ENCODE results near the gene REEP5.
"Not testable (repeated sequence)": the region's sequence is repeated elsewhere in the genome, so short reads cannot be mapped to it uniquely, and the experiment has no call there.

REEP5 gene

DNA sequence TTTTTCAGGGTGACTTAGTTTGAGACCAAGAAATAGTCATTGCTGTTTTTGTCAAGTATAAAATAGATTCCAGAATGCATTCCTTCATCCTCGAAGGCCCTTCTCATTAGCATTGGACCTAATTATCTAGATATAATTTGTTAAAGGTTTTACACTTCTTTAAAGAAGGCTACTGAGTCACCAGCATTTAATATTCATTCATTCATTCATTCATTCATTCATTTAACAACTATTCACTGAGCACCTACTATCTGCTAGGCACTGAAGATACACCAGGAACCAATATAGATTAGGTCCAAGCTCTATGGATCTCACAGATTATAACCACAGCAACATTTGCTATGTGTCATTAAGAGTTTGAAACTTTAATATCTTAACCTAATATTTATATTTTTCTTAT, 11.1 kb upstream of the REEP5 start:
- no peak for DNase-seq (ENCODE audit: low read depth in 2 of 2)

- DNase-seq (ENCODE audit: low read depth in 2 of 2) = no peak
These were observed 9.4 kb upstream of the REEP5 start for GRCh38 chr5:112931473-112931872.

GRCh38 chr5:112930082-112930344, 8.0 kb upstream of the REEP5 start:
- no peak for DNase-seq (ENCODE audit: low read depth in 2 of 2)

DNA sequence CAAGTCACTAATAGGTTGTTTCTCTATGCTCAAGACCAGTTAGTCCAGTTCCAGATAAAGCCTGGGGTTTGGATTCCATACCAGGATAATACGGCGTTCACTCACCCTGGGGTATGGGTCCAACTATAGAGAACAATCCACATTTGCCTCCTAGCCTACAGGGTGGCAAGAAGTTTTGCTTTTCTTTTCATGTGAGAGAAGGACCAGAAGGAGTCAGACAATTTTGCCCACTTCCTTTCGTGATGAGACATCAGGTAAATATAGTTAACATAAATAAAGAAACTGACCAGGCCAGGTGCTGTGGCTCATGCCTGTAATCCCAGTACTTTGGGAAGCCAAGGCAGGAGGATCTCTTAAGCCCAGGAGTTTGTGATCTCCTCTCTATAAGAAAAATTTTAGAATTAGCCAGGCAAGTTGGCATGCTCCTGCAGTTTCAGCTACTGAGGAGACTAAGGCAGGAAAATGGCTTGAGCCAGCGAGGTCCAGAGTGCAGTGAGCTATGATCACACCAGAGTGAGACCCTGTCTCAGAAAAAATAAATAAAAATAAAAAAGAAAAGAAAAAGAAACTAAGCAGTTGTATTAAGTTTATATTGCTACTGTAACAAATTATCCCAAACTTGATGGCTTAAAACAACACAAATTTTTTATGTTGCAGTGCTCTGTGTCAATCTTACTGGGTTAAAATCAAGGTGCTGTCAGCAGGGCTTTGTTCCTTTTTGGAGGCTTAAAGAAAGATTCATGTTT, 7.5 kb upstream of the REEP5 start:
- DNase-seq (ENCODE audit: low read depth in 2 of 2) = no peak

- no peak for DNase-seq (ENCODE audit: low read depth in 2 of 2)
These were observed 2.0 kb upstream of the REEP5 start for GRCh38 chr5:112923988-112924387.

DNA sequence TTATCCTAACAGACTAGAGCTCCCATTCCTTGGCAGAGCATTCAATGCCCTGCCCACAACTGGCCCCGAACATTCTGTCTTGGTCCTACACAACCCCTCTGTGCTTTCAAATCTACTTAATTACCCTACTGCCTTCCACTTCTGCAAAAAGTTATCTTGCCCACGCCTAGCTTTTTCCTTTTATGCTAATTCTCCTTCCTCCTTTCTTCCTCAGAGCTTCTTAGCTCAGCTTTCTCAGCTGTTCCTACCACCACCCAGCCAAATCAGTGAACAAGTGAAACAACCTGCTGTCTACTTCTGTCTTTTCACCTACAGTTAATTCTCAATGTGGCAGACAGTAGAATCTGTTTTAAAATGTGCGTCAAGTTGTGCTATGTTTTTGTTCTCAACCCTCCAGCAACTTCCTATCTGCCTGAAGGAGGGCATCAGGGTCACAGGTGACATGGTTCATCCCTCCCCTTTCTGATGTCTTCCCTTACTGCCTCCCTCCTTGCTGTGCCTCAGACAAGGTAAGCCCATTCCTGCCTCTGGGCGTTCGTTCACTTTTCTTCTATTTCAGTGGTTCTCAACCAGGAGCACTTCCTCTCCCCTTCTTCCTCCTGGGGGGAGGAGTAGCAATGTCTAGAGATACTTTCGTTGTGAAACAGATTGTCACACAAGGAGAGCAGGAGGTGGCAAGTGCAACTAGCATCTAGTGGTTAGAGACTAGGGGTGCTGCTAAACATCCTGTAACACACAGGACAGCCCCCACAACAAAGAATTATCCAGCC, 1.3 kb upstream of the REEP5 start:
- no peak for DNase-seq (ENCODE audit: low read depth in 2 of 2)

DNA sequence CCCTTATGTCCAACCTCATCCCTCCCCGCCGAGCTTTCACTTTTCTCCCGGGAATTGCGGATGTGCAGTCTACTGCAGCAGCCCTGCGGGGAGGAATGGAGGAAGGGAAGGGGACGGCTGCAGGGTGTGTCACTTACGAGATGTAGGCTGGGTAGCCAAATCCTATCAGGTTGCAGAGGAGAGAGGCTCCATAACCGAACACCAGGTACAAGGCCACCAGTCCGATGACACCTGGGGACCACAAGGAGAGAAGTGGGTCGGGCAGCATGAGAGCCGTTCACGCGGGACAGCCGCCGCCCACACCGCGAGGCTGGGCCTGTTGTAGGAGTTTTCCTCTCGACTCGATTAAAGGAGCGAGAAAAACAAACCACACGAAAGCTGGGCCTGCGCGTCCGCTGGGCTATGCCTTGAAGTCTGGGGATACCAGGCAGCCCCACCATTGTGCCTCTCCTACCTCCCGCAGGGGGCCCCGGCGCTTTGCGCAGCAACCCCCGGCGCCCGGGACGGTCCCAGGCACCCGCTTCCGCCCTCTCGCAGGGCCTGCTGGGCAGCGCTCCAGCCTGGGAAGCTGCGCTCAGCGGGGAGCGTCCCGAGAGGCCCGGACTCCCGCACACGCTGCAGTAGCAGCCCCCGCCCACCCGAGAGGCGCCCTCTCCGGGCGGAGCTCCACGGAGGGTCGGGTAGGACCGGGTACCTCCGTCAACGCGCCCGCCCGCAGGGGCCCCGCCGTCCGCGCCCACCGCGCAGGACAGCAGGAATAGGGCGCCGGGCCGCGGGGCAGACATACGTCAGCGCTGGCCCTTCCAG, 798 bp downstream of the REEP5 start:
- peak; percentile 37 to 40 for DNase-seq (ENCODE audit: low read depth in 2 of 2)

- DNase-seq (ENCODE audit: low read depth in 2 of 2) = no peak
These were observed 2.1 kb downstream of the REEP5 start for GRCh38 chr5:112919972-112920371.

DNA sequence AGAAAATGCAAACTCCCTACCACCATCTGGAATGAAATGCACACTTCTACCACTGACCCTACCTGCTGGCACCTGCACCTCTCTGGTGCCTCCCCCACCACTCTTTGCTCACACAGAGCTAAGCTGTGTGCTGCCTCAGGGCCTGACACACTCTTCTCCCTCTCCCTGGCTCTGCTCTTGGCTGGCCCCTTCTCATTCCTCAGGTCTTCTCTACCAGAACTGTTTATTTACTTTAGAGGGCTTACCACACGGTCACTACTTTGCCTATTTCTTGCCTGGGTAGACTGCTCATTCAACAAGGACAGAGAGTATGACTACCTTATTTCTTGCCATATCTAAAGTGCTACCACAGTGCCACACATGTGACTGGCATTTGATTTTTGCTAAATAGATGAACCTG, 3.3 kb downstream of the REEP5 start:
- DNase-seq (ENCODE audit: low read depth in 2 of 2) = no peak

GRCh38 chr5:112918136-112918535, 3.9 kb downstream of the REEP5 start:
- no peak for DNase-seq (ENCODE audit: low read depth in 2 of 2)

DNA sequence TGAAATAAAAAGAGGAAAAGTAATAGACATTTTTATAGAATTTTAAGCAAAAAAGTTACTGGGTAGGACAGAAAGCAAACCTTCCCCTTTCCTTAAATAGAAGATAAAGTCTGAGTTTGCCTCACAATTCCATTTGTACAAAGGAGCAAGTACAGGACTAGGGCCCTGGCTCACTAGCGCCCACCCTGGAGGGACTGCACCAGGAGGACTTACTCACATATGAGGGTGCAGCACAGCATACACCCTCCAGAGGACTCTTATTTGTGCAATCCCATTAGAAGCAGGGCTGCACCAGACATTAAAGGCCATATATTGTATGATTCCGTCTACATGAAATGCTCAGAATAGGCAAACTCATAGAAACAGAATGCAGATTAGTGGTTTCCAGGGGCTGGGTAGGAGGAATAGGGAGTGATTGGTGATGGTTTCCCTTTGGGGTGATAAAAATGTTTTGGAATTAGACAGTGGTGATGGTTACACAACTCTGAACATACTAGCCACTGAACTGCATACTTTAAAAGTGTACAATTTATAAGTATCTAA, 4.5 kb downstream of the REEP5 start:
- DNase-seq (ENCODE audit: low read depth in 2 of 2) = no peak

GRCh38 chr5:112915831-112916230, 6.2 kb downstream of the REEP5 start:
- no peak for DNase-seq (ENCODE audit: low read depth in 2 of 2)

- no peak for DNase-seq (ENCODE audit: low read depth in 2 of 2)
These were observed 7.4 kb downstream of the REEP5 start for GRCh38 chr5:112914584-112914983.

- no peak for DNase-seq (ENCODE audit: low read depth in 2 of 2)
These were observed 11.5 kb downstream of the REEP5 start for GRCh38 chr5:112910529-112910928.

GRCh38 chr5:112908854-112909253, 13.2 kb downstream of the REEP5 start:
- DNase-seq (ENCODE audit: low read depth in 2 of 2) = no peak

- DNase-seq (ENCODE audit: low read depth in 2 of 2) = no peak
These were observed 14.8 kb downstream of the REEP5 start for GRCh38 chr5:112907166-112907631.

GRCh38 chr5:112906637-112907036, 15.4 kb downstream of the REEP5 start:
- DNase-seq (ENCODE audit: low read depth in 2 of 2) = no peak

GRCh38 chr5:112904996-112905395, 17.0 kb downstream of the REEP5 start:
- not testable (repeated sequence) for DNase-seq (ENCODE audit: low read depth in 2 of 2)

- no peak for DNase-seq (ENCODE audit: low read depth in 2 of 2)
These were observed 19.5 kb downstream of the REEP5 start for GRCh38 chr5:112902561-112902960.

DNA sequence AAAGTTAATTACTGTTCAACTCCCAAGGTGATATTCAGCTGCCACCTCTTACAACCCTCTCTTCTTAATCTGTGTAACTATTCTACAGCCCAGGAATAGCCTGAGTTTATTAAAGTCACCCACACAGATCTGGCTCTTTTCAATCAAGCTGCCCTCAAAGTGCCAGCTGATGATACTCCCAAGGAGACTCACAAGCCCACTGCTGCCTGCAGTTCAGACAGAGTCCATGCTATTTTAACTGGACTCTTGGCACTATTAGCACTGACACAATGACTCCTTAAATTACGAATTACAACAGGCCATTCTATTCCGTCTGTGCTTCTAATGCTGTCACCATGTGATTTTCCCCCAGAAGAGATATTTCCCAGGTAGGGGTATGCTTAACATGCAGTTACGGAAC, 26.3 kb downstream of the REEP5 start:
- DNase-seq (ENCODE audit: low read depth in 2 of 2) = no peak

DNA sequence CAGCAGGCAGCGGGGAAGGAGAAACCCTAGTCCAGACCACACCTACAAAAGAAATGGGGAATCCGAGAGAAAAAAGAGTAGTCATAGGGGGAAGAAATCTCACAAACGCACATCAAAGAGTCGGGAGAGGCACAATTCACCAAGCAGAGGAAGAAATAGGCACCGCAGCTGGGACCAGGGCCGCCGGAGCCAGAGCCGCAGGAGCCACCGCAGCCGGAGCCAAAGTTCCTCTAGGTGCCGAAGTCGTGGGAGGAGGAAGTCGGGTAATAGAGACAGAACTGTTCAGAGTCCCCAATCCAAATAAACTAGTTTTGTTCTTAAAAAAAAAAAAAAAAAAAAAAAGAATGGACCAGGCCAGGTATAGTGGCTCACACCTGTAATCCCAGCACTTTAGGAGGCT, 29.3 kb downstream of the REEP5 start:
- DNase-seq (ENCODE audit: low read depth in 2 of 2) = no peak

DNA sequence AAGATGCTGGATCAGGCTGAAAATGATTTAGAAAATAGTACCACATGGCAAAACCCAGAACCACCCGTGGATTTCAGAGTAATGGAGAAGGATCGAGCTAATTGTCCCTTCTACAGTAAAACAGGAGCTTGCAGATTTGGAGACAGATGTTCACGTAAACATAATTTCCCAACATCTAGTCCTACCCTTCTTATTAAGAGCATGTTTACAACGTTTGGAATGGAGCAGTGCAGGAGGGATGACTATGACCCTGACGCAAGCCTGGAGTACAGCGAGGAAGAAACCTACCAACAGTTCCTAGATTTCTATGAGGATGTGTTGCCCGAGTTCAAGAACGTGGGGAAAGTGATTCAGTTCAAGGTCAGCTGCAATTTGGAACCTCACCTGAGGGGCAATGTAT, 30.0 kb downstream of the REEP5 start:
- not testable (repeated sequence) for DNase-seq (ENCODE audit: low read depth in 2 of 2)
